Erythroblast (primary cell): ENCODE results near the gene UNC45A.

Experiments used
- GATA1 ChIP-seq: IDR thresholded peaks from 2 replicates; pipeline ENCODE4 v1.6.1; 2011; ENCODE audit warnings: low read depth, mild to moderate bottlenecking, control low read depth, low read length, moderate library complexity
- POLR2A ChIP-seq: IDR thresholded peaks from 2 replicates; pipeline ENCODE4 v1.6.1; 2011; ENCODE audit warnings: mild to moderate bottlenecking, low read length

GRCh38 chr15:90932660-90932991, 2.5 kb upstream of the UNC45A start:
- TF ChIP-seq POLR2A (no peak), GATA1 (no peak)
